MM.1S (cell line): ENCODE results near the gene TET3.

Source experiments
- CTCF ChIP-seq: fragments of 300-600 bp; sonication (generic); IDR thresholded peaks from 2 replicates; pipeline ENCODE4 v1.5.1; 2016; ENCODE audit warnings: antibody characterized with exemption, low read length, mixed read lengths
- EZH2phosphoT487 ChIP-seq: fragments of 300-600 bp; sonication (generic); IDR thresholded peaks from 2 replicates; pipeline ENCODE4 v1.6.1; 2018; ENCODE audit warnings: antibody characterized with exemption, low read length

DNA sequence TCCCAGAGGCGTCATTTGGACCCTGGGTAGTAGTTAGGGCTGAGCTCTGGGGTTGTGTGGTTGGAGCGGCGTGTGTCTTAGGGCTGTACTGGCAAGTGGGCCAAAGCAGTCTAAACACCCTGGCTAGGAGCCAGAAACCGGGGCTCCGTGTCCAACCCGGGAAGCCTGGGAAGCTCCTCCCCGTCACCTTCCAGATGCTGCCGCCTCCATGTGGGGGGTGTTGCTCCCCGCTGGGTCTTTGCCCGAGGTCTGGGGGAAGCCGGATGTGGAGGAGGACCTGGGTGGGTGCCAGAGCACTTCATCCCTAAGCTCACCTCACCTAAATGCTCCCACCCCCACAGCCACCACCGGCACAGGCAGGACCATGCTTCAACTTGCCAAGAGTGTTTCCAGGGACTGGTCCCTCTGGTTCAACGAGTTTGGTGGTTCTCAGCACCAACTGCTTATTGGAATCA lies 25.4 kb downstream of the TET3 start:
- no peak for TF ChIP-seq CTCF
- TF ChIP-seq EZH2phosphoT487: no peak
